GM19455 (cell line): ENCODE results near the gene FHIT.
"Not testable (repeated sequence)": the region's sequence is repeated elsewhere in the genome, so short reads cannot be mapped to it uniquely, and the experiment has no call there.

Source experiments
- ATAC-seq: cut with Tn5 transposase; IDR thresholded peaks from one replicate; pipeline ENCODE4 v1.9.1; 2021; ENCODE audit not compliant: unreplicated experiment

FHIT gene

GRCh38 chr3:60948488-60948887, 302.8 kb downstream of the FHIT start:
- no peak for ATAC-seq

- ATAC-seq = no peak
These were observed 315.5 kb downstream of the FHIT start for GRCh38 chr3:60935709-60936108.

DNA sequence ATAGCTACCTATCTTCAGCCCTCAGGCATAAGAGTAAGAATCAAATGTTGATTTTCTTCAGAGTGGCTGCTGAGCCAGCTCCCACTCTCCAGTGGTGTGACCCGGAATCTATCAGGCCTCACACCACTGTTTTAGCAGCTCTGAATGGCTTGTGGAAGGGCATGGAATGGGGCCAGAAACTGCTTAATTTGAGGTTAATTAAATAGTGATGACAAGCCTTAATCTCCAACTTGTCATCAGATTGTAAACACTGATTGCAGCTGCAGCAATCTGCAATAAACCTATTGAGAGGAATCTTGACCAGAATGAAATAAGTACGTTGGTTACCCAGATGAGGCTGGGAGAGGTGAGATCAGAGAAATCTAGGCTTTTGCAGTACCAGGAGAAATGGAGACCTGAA, 317.4 kb downstream of the FHIT start:
- no peak for ATAC-seq

GRCh38 chr3:60932643-60933042, 318.6 kb downstream of the FHIT start:
- ATAC-seq = no peak

DNA sequence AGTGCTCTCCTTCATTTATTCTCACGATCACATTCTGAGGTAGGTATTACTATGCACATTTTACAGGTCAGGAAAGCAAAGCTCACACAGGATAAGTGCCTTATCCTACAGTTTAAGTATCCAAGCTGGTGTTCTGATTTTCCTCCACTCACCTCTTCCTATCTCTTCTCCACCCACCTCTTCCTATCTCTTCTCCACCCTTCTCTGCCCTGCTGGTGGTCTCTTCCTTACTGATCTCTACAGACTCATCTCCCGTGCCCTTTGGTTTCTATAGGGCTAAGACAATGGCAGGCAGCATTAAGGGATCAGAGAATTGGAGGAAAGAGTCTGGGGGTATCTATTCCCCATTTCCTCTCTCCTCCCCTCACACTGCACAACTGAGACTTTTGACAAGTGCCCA, 319.1 kb downstream of the FHIT start:
- no peak for ATAC-seq

- no peak for ATAC-seq
These were observed 319.8 kb downstream of the FHIT start for GRCh38 chr3:60931452-60931851.

GRCh38 chr3:60920519-60920918, 330.7 kb downstream of the FHIT start:
- no peak for ATAC-seq

- ATAC-seq = no peak
These were observed 332.0 kb downstream of the FHIT start for GRCh38 chr3:60919296-60919695.

DNA sequence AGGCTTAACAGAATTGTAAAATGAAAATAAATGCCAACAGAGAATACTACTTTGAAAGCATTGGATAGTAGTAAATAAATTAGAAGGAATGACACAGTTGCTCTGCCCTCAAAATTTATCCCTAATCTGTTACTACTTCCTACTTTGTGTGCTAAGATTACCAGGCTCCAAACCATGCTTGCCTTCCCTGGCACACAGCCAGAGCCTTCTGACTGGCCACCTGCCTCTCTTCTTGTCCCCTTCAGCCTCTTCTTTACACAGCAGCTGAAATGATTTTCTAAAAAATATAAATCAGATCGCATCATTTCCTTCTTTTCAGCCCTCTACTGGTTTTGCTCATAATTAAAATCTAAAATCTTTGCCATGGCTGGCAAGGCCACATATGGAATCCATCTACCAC, 334.1 kb downstream of the FHIT start:
- ATAC-seq = no peak

- ATAC-seq = no peak
These were observed 334.7 kb downstream of the FHIT start for GRCh38 chr3:60916546-60916945.

GRCh38 chr3:60913474-60913873, 337.8 kb downstream of the FHIT start:
- ATAC-seq = no peak

DNA sequence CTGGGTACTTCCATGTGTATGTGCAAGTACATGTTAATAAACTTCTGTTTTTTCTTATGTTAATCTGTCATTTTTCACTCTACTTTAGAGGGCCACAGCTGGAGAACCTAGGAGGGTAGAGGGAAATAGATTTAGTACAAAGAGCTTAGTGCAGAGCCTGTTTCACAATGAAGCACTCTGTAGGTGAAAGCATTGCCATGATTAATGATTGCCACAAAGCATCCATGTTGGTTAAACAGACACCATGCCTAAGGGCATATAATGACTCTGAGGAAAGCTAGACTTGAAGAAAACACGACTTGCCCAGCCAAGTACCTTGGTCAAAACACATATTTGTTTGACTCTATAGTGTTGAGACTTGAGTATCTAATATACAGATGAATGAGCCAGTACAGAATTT, 338.4 kb downstream of the FHIT start:
- ATAC-seq = no peak

GRCh38 chr3:60912142-60912541, 339.1 kb downstream of the FHIT start:
- ATAC-seq = no peak

DNA sequence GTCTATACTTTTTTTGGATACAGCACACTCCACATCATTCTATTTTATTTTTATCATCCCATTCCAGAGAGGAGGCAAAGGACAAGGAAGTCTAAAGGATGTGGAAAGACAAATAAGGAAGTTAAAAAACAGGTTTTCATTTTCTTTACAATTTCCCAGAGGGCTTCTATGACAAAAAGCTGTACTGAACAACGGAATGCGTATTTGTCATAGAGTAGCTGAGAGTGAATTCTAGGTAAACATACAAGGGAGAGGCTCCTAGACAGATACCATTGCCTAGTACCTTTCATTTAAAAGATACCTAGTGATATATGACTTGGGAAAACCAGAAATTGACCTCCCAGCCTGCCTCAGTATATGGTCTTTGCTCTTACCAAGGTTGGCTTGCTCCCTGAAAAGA, 341.7 kb downstream of the FHIT start:
- no peak for ATAC-seq

DNA sequence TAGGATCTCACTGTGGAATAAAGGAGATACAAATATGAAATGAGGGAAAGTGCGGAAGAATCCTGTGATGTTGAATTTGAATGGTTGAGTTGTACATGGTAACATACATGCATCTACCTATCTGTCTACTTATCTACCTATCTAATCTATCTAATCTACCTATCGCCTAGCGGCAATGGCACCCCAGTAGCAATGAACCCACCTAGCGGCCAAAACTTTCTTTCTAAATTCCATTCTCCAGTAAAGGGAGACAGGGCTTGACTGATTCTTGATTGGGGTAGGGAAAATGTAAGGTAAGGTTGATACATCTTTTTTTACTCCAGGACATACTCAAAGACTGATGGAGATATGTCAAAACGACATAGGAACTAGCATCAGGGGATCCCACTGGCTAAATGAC, 345.0 kb downstream of the FHIT start:
- ATAC-seq = no peak

- no peak for ATAC-seq
These were observed 352.9 kb downstream of the FHIT start for GRCh38 chr3:60898321-60898720.

- no peak for ATAC-seq
These were observed 357.3 kb downstream of the FHIT start for GRCh38 chr3:60893946-60894345.

DNA sequence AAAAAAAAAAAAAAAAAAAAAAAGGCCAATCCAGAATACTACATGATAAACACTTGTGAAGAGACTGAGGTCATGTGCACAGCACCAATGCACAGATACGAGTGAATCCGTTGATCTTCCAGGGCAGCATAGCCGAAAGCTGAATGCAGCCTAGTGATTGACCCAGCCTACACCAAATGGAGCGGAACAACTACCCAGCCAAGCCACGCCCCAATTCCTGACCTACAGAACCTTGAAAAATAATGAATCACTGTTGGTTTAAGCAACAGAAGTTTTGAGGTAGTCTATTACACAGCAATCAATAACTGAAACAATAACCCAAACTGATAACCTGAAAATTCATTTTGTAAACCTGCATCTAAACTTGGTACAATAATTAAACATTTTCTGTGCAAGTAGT, 361.0 kb downstream of the FHIT start:
- no peak for ATAC-seq

- not testable (repeated sequence) for ATAC-seq
These were observed 362.3 kb downstream of the FHIT start for GRCh38 chr3:60888952-60889351.

- ATAC-seq = no peak
These were observed 363.7 kb downstream of the FHIT start for GRCh38 chr3:60887574-60887973.

DNA sequence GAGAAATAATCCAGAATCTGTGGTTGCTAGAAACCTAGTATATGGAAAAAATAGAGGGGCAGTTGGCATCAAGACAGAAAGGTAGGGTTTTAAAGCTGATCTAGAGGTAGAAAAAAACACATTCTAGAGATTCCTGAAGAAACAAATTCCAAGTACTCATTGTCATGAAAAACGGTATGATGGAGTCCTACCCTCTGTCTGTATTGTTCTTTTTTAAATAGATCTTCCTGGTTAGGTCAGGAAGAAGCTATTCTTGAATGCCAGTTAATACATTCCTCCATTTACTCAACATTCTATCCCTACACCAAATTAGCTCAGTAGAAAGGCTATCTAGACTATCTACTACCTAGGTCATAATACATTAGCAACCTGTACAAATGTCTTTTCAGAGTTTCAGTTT, 364.7 kb downstream of the FHIT start:
- ATAC-seq = no peak

- ATAC-seq = no peak
These were observed 367.2 kb downstream of the FHIT start for GRCh38 chr3:60884005-60884404.

GRCh38 chr3:60877188-60877587, 374.1 kb downstream of the FHIT start:
- no peak for ATAC-seq

GRCh38 chr3:60870396-60870795, 380.9 kb downstream of the FHIT start:
- ATAC-seq = no peak
